GM12878 (cell line): ENCODE data around the gene ALDH1L1. TPM values are rescaled to one million over a fixed set of nuclear protein-coding genes. Genes with fewer than 3 reads are reported as not detected.

ENCODE experiments used
- ATAC-seq: fragments of 200-7000 bp; cut with Tn5 transposase; 3 replicates; pipeline ENCODE4 v1.9.1; 2020; ENCODE audit warnings: mild to moderate bottlenecking, moderate library complexity
- BruUV-seq: library from RNA; stranded (reverse); fragments of 400-500 nt; replicated peaks from 2 replicates; lab custom pipeline; 2021; lab: Mats Ljungman, UMichigan
- CTCF ChIA-PET: fragments of 300-600 bp; sonication (Branson Sonifier 250); formaldehyde crosslinking; extraction: SDS; loops from one replicate; lab custom pipeline; 2021; ENCODE audit warnings: inconsistent platforms; lab: Yijun Ruan, JAX
- POLR2A ChIA-PET: fragments of 350-600 bp; formaldehyde crosslinking; extraction: SDS; loops from one replicate; lab custom pipeline; 2021; ENCODE audit warnings: inconsistent platforms; lab: Charles Lee
- RAD21 ChIA-PET: fragments of 300-600 bp; sonication (Branson Sonifier 250); formaldehyde crosslinking; loops from one replicate; lab custom pipeline; 2023; ENCODE audit warnings: antibody characterized with exemption; ENCODE audit not compliant: unreplicated experiment; lab: Charles Lee
- SMC1A ChIA-PET: fragments of 300-600 bp; sonication (Branson Sonifier 250); formaldehyde crosslinking; loops from one replicate; lab custom pipeline; 2023; ENCODE audit not compliant: unreplicated experiment, uncharacterized antibody; lab: Charles Lee
- DNase-seq: peaks from one replicate; pipeline ENCODE4 v3.0.0-alpha.2; 2011; ENCODE audit warnings: low read depth, low spot score
- FAIRE-seq: peaks from 3 replicates; lab custom pipeline; 2011; peaks lifted over from hg19 to GRCh38; lab: Jason Lieb, UNC
- H2AFZ ChIP-seq: 2 replicates; pipeline ENCODE4 v1.6.0; 2011; ENCODE audit warnings: low read depth, low read length, control low read depth; ENCODE audit not compliant: control insufficient read depth
- H3K27ac ChIP-seq: 2 replicates; pipeline ENCODE4 v1.5.1; 2011; ENCODE audit warnings: control low read depth; ENCODE audit not compliant: control insufficient read depth, insufficient read depth
- H3K27me3 ChIP-seq, 2 experiments: replicated peaks in 1 of 2; 2 replicates each; pipeline versions ENCODE4 v1.6.0 to v1.6.1; 2011; ENCODE audit warnings: low read length in 1 of 2; ENCODE audit not compliant: control insufficient read depth in 2 of 2, insufficient read depth in 2 of 2
- H3K36me3 ChIP-seq, 2 experiments: 2 replicates each; pipeline ENCODE4 v1.5.1; 2011; ENCODE audit warnings: low read length in 1 of 2; ENCODE audit not compliant: control insufficient read depth in 2 of 2, insufficient read depth in 2 of 2
- H3K4me1 ChIP-seq: 2 replicates; pipeline ENCODE4 v1.6.1; 2011; ENCODE audit warnings: mild to moderate bottlenecking, low read length, moderate library complexity, mixed read lengths; ENCODE audit not compliant: control insufficient read depth, insufficient read depth
- H3K4me2 ChIP-seq: 2 replicates; pipeline ENCODE4 v1.6.0; 2011; ENCODE audit warnings: control low read depth; ENCODE audit not compliant: control insufficient read depth, insufficient read depth
- H3K4me3 ChIP-seq: fragments of 200-600 bp; sonication (generic); 2 replicates; pipeline ENCODE4 v1.5.1; 2016
- H3K79me2 ChIP-seq: 2 replicates; pipeline ENCODE4 v1.6.0; 2011; ENCODE audit warnings: low read length; ENCODE audit not compliant: control insufficient read depth, insufficient read depth
- H3K9ac ChIP-seq: 2 replicates; pipeline ENCODE4 v1.8.0; 2011; ENCODE audit warnings: low read length, control low read depth, mixed read lengths; ENCODE audit not compliant: control insufficient read depth, insufficient read depth
- H3K9me3 ChIP-seq: replicated peaks from 3 replicates; pipeline ENCODE4 v1.5.1; 2011; ENCODE audit warnings: mild to moderate bottlenecking, low read length; ENCODE audit not compliant: control insufficient read depth, insufficient read depth
- H4K20me1 ChIP-seq: 2 replicates; pipeline ENCODE4 v1.6.0; 2011; ENCODE audit not compliant: control insufficient read depth, insufficient read depth
- BCL11A ChIP-seq: IDR thresholded peaks from 2 replicates; pipeline ENCODE4 v1.6.1; 2011; ENCODE audit warnings: low read depth, low read length
- PAX8 ChIP-seq: fragments of 450-650 bp; IDR thresholded peaks from 2 replicates; pipeline ENCODE4 v1.6.1; 2017; ENCODE audit warnings: mild to moderate bottlenecking, moderate library complexity
- TCF3 ChIP-seq: IDR thresholded peaks from 2 replicates; pipeline ENCODE4 v1.6.1; 2012; ENCODE audit warnings: low read depth, mild to moderate bottlenecking, low read length, borderline replicate concordance; ENCODE audit not compliant: insufficient read depth
- YY1 ChIP-seq: IDR thresholded peaks from 2 replicates; pipeline ENCODE4 v1.6.1; 2011; ENCODE audit warnings: low read depth, mild to moderate bottlenecking, low read length
- ZSCAN29 ChIP-seq: fragments of 450-650 bp; IDR thresholded peaks from 2 replicates; pipeline ENCODE4 v1.6.1; 2017; ENCODE audit warnings: mild to moderate bottlenecking, moderate library complexity
- WGBS: methylation state at CpG from one replicate; pipeline ENCODE4 v1.1.6; 2016; ENCODE audit warnings: low lambda C conversion rate; ENCODE audit not compliant: insufficient replicate concordance, insufficient coverage; ENCODE audit errors: missing lambda C conversion rate; 5-methylcytosine and 5-hydroxymethylcytosine counted together
- in situ Hi-C: fragments of 300-500 bp; cut with MboI; formaldehyde crosslinking; loops from 9 replicates; pipeline ENCODE4 v1.14.3; 2018; ENCODE audit warnings: mixed read lengths
- intact Hi-C: fragments of 100-400 bp; cut with micrococcal nuclease; formaldehyde crosslinking; loops from one replicate; pipeline ENCODE4 v1.14.2; 2022; ENCODE audit not compliant: unreplicated experiment
- polyA plus RNA-seq, 11 experiments: library from polyadenylated mRNA; depleted of rRNA in 4 of 11; unstranded in 6 of 11; stranded (reverse) in 5 of 11; fragments of >200 nt; fragmentation: Nextera tagmentation in 4 of 11; fragmentation: Illumina TruSeq in 1 of 11; extraction: Ambion mirVana in 4 of 11; extraction: Trizol in 1 of 11; gene quantifications; 1 replicate in 1 of 11; 2 replicates in 10 of 11; pipeline versions ENCODE4 v1.2.1 to v1.2.3, GENCODE V29; 2011 to 2016; ENCODE audit warnings: inconsistent platforms in 2 of 11, missing spikeins in 2 of 11, low read depth in 1 of 11
- total RNA-seq, 4 experiments: library from RNA; depleted of rRNA in 3 of 4; stranded (reverse); fragments of >200 nt in 3 of 4; fragmentation: Illumina TruSeq in 1 of 4; extraction: Trizol in 1 of 4; gene quantifications; 2 replicates each; pipeline versions ENCODE4 v1.2.1 to v1.2.3, GENCODE V29; 2013 to 2021
- TF ChIP-seq, protein P1 (sequence below): fragments of 450-650 bp; IDR thresholded peaks from 2 replicates; pipeline ENCODE4 v1.6.1; 2018; ENCODE audit warnings: mild to moderate bottlenecking, low read depth, moderate library complexity; ENCODE audit not compliant: partially characterized antibody

Gene ALDH1L1
- total and polyA plus RNA-seq, 10 of the 15 experiments (the other 5 are each of a cell fraction or from before 2014, with no cell fraction given), result 0.04 to 18.2 (median 0.45) TPM

DNA sequence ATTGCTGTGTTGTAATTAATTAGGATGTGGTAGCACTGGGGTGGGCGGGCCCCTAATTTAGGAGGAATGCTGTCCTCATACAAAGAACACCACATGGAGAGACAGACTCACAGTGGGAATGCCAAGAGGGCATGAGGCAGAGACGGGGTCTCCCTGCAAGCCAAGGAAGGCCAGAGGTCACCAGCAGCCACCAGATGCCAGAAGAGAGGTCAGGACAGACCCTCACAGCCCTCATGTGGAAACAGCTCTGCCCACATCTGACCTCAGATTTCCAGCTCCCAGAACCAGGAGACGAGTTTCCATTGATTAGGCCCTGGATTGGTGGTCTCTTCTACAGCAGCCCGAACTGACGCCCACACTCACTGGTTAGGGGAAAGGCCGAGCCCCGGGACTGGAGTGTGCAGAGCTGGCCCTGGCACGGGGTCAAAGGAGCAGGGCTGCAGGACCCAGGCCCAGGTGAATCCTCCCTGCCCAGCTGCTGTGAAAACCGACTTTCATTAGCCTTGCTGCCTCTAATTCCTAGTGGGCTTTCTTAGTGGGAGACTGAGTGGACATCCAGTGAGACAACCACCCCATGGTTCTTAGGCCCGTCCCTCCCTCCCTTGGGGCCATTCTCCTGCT lies 53.5 kb downstream of the ALDH1L1 start (continued):
- TF ChIP-seq, protein P1, sequence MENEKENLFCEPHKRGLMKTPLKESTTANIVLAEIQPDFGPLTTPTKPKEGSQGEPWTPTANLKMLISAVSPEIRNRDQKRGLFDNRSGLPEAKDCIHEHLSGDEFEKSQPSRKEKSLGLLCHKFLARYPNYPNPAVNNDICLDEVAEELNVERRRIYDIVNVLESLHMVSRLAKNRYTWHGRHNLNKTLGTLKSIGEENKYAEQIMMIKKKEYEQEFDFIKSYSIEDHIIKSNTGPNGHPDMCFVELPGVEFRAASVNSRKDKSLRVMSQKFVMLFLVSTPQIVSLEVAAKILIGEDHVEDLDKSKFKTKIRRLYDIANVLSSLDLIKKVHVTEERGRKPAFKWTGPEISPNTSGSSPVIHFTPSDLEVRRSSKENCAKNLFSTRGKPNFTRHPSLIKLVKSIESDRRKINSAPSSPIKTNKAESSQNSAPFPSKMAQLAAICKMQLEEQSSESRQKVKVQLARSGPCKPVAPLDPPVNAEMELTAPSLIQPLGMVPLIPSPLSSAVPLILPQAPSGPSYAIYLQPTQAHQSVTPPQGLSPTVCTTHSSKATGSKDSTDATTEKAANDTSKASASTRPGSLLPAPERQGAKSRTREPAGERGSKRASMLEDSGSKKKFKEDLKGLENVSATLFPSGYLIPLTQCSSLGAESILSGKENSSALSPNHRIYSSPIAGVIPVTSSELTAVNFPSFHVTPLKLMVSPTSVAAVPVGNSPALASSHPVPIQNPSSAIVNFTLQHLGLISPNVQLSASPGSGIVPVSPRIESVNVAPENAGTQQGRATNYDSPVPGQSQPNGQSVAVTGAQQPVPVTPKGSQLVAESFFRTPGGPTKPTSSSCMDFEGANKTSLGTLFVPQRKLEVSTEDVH, result no peak
- TF ChIP-seq ZSCAN29 (no peak), TCF3 (no peak)

DNA sequence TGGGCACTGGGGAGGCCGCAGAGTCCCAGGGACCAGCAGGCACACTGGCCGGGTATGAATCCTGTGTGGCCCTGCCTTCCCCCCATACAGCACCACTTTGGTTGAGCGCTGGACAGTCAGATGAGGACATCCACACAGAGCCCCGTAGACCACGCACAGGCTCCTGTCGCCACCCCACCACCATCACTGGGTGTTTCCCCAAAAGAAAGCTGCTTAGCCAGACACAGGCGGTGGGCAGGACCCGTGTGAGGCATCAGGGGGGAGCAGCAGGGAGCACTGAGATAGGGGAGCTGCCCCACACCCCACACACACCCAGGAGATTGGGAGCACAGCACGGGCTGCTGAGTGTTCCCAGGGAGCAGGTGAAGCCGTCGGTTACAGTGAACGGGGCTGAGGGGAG lies 54.1 kb downstream of the ALDH1L1 start:
- no peak for ATAC-seq
- H2AFZ ChIP-seq, result no peak overlapping the region
- ChIA-PET SMC1A (no interaction called here), POLR2A (no interaction called here), RAD21 (no interaction called here), CTCF (no interaction called here)
- BruUV-seq, result no TSS peak
- H4K20me1 ChIP-seq, result no peaks in the 10 kb centered on the region
- 32% methylated on average over 12 of the region's 12 CpGs for WGBS
- no peaks in the 10 kb centered on the region for H3K36me3 ChIP-seq
- no peak overlapping the region for H3K4me3 ChIP-seq
- H3K9ac ChIP-seq, result no peak overlapping the region
- no peak for TF ChIP-seq PAX8
- TF ChIP-seq YY1, result no peak
- no peak for TF ChIP-seq BCL11A
- H3K79me2 ChIP-seq, result no peaks in the 10 kb centered on the region
- no peak overlapping the region for H3K4me2 ChIP-seq
- H3K9me3 ChIP-seq, result no peaks in the 10 kb centered on the region
- no peaks in the 10 kb centered on the region for H3K4me1 ChIP-seq
- no peak overlapping the region for H3K27ac ChIP-seq
- H3K27me3 ChIP-seq, result peaks cover 2% of the 10 kb centered on the region in 2 experiments; a peak in 2 of 4 replicates
- in situ Hi-C loops, result no loop called here
- no peak for DNase-seq
- intact Hi-C loops, result no loop called here
- no peak for FAIRE-seq
